B cell (primary cell): ENCODE results near the gene CDH1. TPM values are rescaled to one million over a fixed set of nuclear protein-coding genes. Genes with fewer than 3 reads are reported as not detected.
"Not testable (repeated sequence)": the region's sequence is repeated elsewhere in the genome, so short reads cannot be mapped to it uniquely, and the experiment has no call there.

Experiments
- ATAC-seq: fragments of 200-7000 bp; cut with Tn5 transposase; one replicate; pipeline ENCODE4 v1.10.0; 2021; ENCODE audit warnings: low read depth, mild to moderate bottlenecking, moderate number of reproducible peaks, moderate library complexity
- CTCF ChIA-PET: fragments of 350-600 bp; sonication (Branson Sonifier 250); formaldehyde crosslinking; loops from one replicate; lab custom pipeline; 2021; ENCODE audit warnings: antibody characterized with exemption, inconsistent platforms; lab: Charles Lee
- POLR2A ChIA-PET: fragments of 350-600 bp; sonication (Branson Sonifier 250); formaldehyde crosslinking; loops from one replicate; lab custom pipeline; 2021; ENCODE audit warnings: antibody characterized with exemption; lab: Charles Lee
- DNase-seq: peaks from one replicate; pipeline ENCODE4 v3.0.0; 2013
- H2AFZ ChIP-seq: 2 replicates; pipeline ENCODE4 v1.6.1; 2012; ENCODE audit warnings: mild to moderate bottlenecking, low read depth, low read length; ENCODE audit not compliant: insufficient read depth, poor library complexity, severe bottlenecking
- H3K27ac ChIP-seq, 2 donors: 1 replicate in 1 of 2; 2 replicates in 1 of 2; pipeline ENCODE4 v1.5.1; 2012 to 2013; ENCODE audit warnings: low read length in 2 of 2, mild to moderate bottlenecking in 2 of 2, moderate library complexity in 1 of 2
- H3K27me3 ChIP-seq, 4 experiments: fragments of 200-600 bp in 1 of 4; sonication (generic) in 1 of 4; replicated peaks in 1 of 4; 1 replicate in 2 of 4; 2 replicates in 2 of 4; pipeline versions ENCODE4 v1.6.1 to v1.7.0; 2013 to 2016; ENCODE audit warnings: low read length in 3 of 4, mild to moderate bottlenecking in 2 of 4, mixed read lengths in 1 of 4, moderate library complexity in 1 of 4; ENCODE audit not compliant: insufficient read depth in 4 of 4, control insufficient read depth in 3 of 4; ENCODE audit errors: control extremely low read depth in 1 of 4
- H3K36me3 ChIP-seq, 2 experiments: replicated peaks in 1 of 2; 1 replicate in 1 of 2; 2 replicates in 1 of 2; pipeline versions ENCODE4 v1.6.1 to v1.7.1; 2013; ENCODE audit warnings: low read length in 1 of 2; ENCODE audit not compliant: insufficient read depth in 2 of 2, control insufficient read depth in 1 of 2; ENCODE audit errors: control extremely low read depth in 1 of 2, extremely low read depth in 1 of 2
- H3K4me1 ChIP-seq, 2 donors: fragments of 200-600 bp in 1 of 2; sonication (generic) in 1 of 2; 1 replicate in 1 of 2; 2 replicates in 1 of 2; pipeline versions ENCODE4 v1.5.1 to v1.6.1; 2013 to 2017; ENCODE audit warnings: low read length in 2 of 2; ENCODE audit not compliant: control insufficient read depth in 2 of 2, insufficient read depth in 2 of 2
- H3K4me2 ChIP-seq: replicated peaks from 2 replicates; pipeline ENCODE3; 2012; ENCODE audit warnings: mild to moderate bottlenecking, low read depth, low read length; ENCODE audit not compliant: poor library complexity, severe bottlenecking
- H3K4me3 ChIP-seq, 5 experiments: fragments of 200-600 bp in 1 of 5; sonication (generic) in 1 of 5; 1 replicate in 3 of 5; 2 replicates in 2 of 5; pipeline versions ENCODE4 v1.5.1 to v1.7.0; 2011 to 2016; ENCODE audit warnings: low read length in 4 of 5, mild to moderate bottlenecking in 4 of 5, low read depth in 2 of 5, control low read depth in 1 of 5, moderate library complexity in 1 of 5; ENCODE audit not compliant: insufficient read depth in 1 of 5; ENCODE audit errors: control extremely low read depth in 1 of 5, extremely low read depth in 1 of 5
- H3K79me2 ChIP-seq: fragments of 200-600 bp; sonication (generic); one replicate; pipeline ENCODE4 v1.6.0; 2016; ENCODE audit warnings: low read length; ENCODE audit not compliant: control insufficient read depth, insufficient read depth
- H3K9ac ChIP-seq: fragments of 200-600 bp; sonication (generic); 2 replicates; pipeline ENCODE4 v1.6.1; 2017; ENCODE audit warnings: mild to moderate bottlenecking, low read length, moderate library complexity
- H3K9me3 ChIP-seq, 3 donors: one replicate each; pipeline versions ENCODE4 v1.6.1 to v1.7.1; 2013; ENCODE audit warnings: low read length in 2 of 3; ENCODE audit not compliant: control insufficient read depth in 2 of 3, insufficient read depth in 1 of 3; ENCODE audit errors: control extremely low read depth in 1 of 3
- H4K20me1 ChIP-seq: 2 replicates; pipeline ENCODE4 v1.6.0; 2012; ENCODE audit warnings: mild to moderate bottlenecking, low read length; ENCODE audit not compliant: insufficient read depth, control insufficient read depth, poor library complexity, severe bottlenecking
- H3K27ac Mint-ChIP-seq: one replicate; pipeline ENCODE4 v1.8.0; 2021; ENCODE audit warnings: mixed read lengths
- H3K27me3 Mint-ChIP-seq: one replicate; pipeline ENCODE4 v1.8.0; 2021; ENCODE audit warnings: mixed read lengths
- H3K4me1 Mint-ChIP-seq: one replicate; pipeline ENCODE4 v1.8.0; 2021; ENCODE audit warnings: mixed read lengths
- H3K4me3 Mint-ChIP-seq: one replicate; pipeline ENCODE4 v1.8.0; 2021; ENCODE audit warnings: mixed read lengths
- H3K9me3 Mint-ChIP-seq: one replicate; pipeline ENCODE4 v1.8.0; 2022; ENCODE audit warnings: mixed read lengths; ENCODE audit not compliant: insufficient read depth
- EZH2 ChIP-seq: IDR thresholded peaks from 2 replicates; pipeline ENCODE4 v1.6.1; 2012; ENCODE audit warnings: borderline replicate concordance, low read depth, mild to moderate bottlenecking, moderate library complexity, low read length; ENCODE audit not compliant: insufficient read depth, poor library complexity, severe bottlenecking
- WGBS: methylation state at CpG from one replicate; pipeline ENCODE4 v1.1.5; 2013; ENCODE audit warnings: missing lambda C conversion rate; ENCODE audit not compliant: insufficient coverage; 5-methylcytosine and 5-hydroxymethylcytosine counted together
- intact Hi-C: fragments of 100-400 bp; cut with micrococcal nuclease; formaldehyde crosslinking; loops from one replicate; pipeline ENCODE4 v1.10.0; 2022
- polyA plus RNA-seq: library from polyadenylated mRNA; depleted of rRNA; stranded (reverse); fragments of >200 nt; gene quantifications from 2 replicates; pipeline ENCODE4 v1.2.3, GENCODE V29; 2012
- total RNA-seq, 2 donors: library from RNA; stranded (reverse); fragments of 120-200 nt in 1 of 2; gene quantifications; 1 replicate in 1 of 2; 2 replicates in 1 of 2; pipeline versions ENCODE4 v1.2.3 to v1.2.4, GENCODE V29; 2013 to 2022
- TF ChIP-seq, protein P1 (sequence below): fragments of 200-600 bp; IDR thresholded peaks from one replicate; pipeline ENCODE4 v1.8.0; 2022; ENCODE audit warnings: antibody characterized with exemption, mild to moderate bottlenecking

Gene CDH1
- total and polyA plus RNA-seq, 2 donors (not counting 1 experiment from before 2014, with no cell fraction given), result 2.0 TPM; not detected in 1

DNA sequence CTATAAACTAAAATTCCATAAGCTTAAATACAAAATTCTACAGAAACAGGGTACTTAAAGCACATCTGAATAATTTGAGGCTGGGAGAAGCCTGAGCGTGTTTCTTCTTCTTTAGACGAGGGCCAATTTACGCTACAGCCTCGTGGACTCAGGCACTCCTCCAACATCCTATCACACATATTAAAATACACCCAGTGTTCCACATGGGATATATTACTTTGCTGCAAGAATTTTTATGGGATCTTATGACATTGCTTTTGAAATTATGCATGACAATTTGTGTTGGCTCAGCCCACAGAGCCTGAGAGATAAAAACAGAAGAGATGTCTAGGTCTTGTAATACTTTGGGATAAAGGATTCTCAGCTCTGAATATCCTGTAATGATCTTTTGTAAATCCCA lies 102.7 kb downstream of the CDH1 start:
- ChIA-PET POLR2A (no interaction called here), CTCF (no interaction called here)
- H3K27ac Mint-ChIP-seq, result no peak overlapping the region
- Histone ChIP-seq H3K9ac (no peak overlapping the region), H3K27me3 (no peaks in the 10 kb centered on the region), H3K4me1 (peaks cover 5 to 14% of the 10 kb centered on the region in 2 donors), H4K20me1 (no peaks in the 10 kb centered on the region), H3K27ac (no peak overlapping the region), H3K4me2 (no peak overlapping the region), H2AFZ (no peak overlapping the region), H3K4me3 (no peak overlapping the region), H3K9me3 (no peaks in the 10 kb centered on the region), H3K79me2 (peaks cover 15% of the 10 kb centered on the region), H3K36me3 (no peaks in the 10 kb centered on the region)
- intact Hi-C loops, result loop anchor here (5.0 kb wide), 2 partner anchors 83 to 1962 kb away; partner anchors contain the start of gene VAC14
- no peak overlapping the region for H3K4me3 Mint-ChIP-seq
- H3K4me1 Mint-ChIP-seq, result peaks cover 11% of the 10 kb centered on the region
- DNase-seq (no peak), ATAC-seq (no peak)
- no peaks in the 10 kb centered on the region for H3K9me3 Mint-ChIP-seq
- no peaks in the 10 kb centered on the region for H3K27me3 Mint-ChIP-seq
- TF ChIP-seq EZH2, result no peak
- TF ChIP-seq, protein P1, sequence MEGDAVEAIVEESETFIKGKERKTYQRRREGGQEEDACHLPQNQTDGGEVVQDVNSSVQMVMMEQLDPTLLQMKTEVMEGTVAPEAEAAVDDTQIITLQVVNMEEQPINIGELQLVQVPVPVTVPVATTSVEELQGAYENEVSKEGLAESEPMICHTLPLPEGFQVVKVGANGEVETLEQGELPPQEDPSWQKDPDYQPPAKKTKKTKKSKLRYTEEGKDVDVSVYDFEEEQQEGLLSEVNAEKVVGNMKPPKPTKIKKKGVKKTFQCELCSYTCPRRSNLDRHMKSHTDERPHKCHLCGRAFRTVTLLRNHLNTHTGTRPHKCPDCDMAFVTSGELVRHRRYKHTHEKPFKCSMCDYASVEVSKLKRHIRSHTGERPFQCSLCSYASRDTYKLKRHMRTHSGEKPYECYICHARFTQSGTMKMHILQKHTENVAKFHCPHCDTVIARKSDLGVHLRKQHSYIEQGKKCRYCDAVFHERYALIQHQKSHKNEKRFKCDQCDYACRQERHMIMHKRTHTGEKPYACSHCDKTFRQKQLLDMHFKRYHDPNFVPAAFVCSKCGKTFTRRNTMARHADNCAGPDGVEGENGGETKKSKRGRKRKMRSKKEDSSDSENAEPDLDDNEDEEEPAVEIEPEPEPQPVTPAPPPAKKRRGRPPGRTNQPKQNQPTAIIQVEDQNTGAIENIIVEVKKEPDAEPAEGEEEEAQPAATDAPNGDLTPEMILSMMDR, result no peak
- no CpG with 5 or more reads among the region's 4 CpGs for WGBS

DNA sequence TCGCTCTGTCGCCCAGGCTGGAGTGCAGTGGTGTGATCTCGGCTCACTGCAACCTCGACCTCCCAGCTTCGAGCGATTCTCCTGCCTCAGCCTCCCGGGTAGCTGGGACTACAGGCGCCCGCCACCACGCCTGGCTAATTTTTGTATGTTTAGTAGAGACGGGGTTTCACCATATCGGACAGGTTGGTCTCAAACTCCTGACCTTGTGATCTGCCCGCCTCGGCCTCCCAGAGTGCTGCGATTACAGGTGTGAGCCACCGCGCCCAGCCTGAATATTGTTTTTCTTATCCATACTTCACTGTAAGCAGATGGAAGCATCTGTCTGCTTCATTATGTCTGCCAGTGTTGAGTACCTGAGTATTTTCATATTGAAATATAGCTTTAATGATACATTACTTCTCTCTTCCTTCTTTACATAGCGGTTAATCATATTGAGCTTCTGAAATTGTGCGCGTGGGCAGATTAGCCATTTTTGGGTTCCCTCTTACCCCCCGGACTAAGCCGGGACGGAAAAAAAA lies 105.9 kb downstream of the CDH1 start:
- peak overlapping the region; percentile 70 to 84 for H3K27ac ChIP-seq
- ChIA-PET CTCF (interaction anchor here (0.6 to 2.5 kb wide), 5 partner anchors 9 to 440 kb away, joined by 3 to 16 read pairs (median 4); no protein-coding TSS in a partner anchor), POLR2A (interaction anchor here (0.7 to 1.0 kb wide), 2 partner anchors 43 to 264 kb away, joined by 3 read pairs; no protein-coding TSS in a partner anchor)
- H3K9me3 Mint-ChIP-seq, H3K36me3 ChIP-seq, ATAC-seq, H3K27me3 ChIP-seq, H4K20me1 ChIP-seq, H3K27me3 Mint-ChIP-seq, DNase-seq, H3K9me3 ChIP-seq: not testable (repeated sequence)
- H3K9ac ChIP-seq, result peak overlapping the region; percentile 91
- WGBS, result 62% methylated on average over 17 of the region's 23 CpGs
- H3K4me1 Mint-ChIP-seq, result peaks cover 21% of the 10 kb centered on the region
- peak overlapping the region; percentile 93 for H3K4me3 Mint-ChIP-seq
- peak overlapping the region; percentile 74 for H3K4me2 ChIP-seq
- intact Hi-C loops, result loop anchor here (1.0 to 5.0 kb wide), 7 partner anchors 43 to 1959 kb away; partner anchors contain the start of genes VAC14 and ZFP90
- peaks cover 32% of the 10 kb centered on the region for H3K79me2 ChIP-seq
- H3K4me3 ChIP-seq, result peak overlapping the region; percentile 34 to 98 (median 94)
- H2AFZ ChIP-seq, result peak overlapping the region; percentile 99
- peaks cover 11 to 14% of the 10 kb centered on the region in 2 donors for H3K4me1 ChIP-seq
- H3K27ac Mint-ChIP-seq, result peak overlapping the region; percentile 94
